OCI-LY7 (cell line): ENCODE measurements around the gene TRABD2B. TPM values are rescaled to one million over a fixed set of nuclear protein-coding genes. Genes with fewer than 3 reads are reported as not detected.

Experiments used
- BruUV-seq: library from RNA; stranded (reverse); fragments of 400-500 nt; replicated peaks from 2 replicates; lab custom pipeline; 2021; lab: Mats Ljungman, UMichigan
- CTCF ChIA-PET: fragments of 300-600 bp; sonication (Branson Sonifier 250); formaldehyde crosslinking; loops from one replicate; lab custom pipeline; 2022; ENCODE audit warnings: antibody characterized with exemption; ENCODE audit not compliant: unreplicated experiment; lab: Charles Lee
- POLR2A ChIA-PET: fragments of 300-600 bp; sonication (Branson Sonifier 250); formaldehyde crosslinking; loops from one replicate; lab custom pipeline; 2022; ENCODE audit warnings: antibody characterized with exemption; lab: Charles Lee
- DNase-seq: peaks from one replicate; pipeline ENCODE4 v3.0.0-alpha.2; 2015; ENCODE audit warnings: low spot score
- H2AFZ ChIP-seq: fragments of 200-600 bp; sonication (generic), shearing (Covaris generic); 2 replicates; pipeline ENCODE4 v1.6.1; 2014; ENCODE audit warnings: mild to moderate bottlenecking, antibody characterized with exemption, low read length, moderate library complexity
- H3K27ac ChIP-seq: fragments of 200-600 bp; sonication (generic); 2 replicates; pipeline ENCODE4 v1.5.1; 2014; ENCODE audit warnings: mixed run types, low read depth, mild to moderate bottlenecking, moderate library complexity, low read length, inconsistent platforms; ENCODE audit not compliant: poor library complexity, severe bottlenecking
- H3K36me3 ChIP-seq: fragments of 200-600 bp; sonication (generic); 2 replicates; pipeline ENCODE4 v1.6.1; 2014; ENCODE audit warnings: mild to moderate bottlenecking, antibody characterized with exemption, low read length, moderate library complexity, mixed read lengths; ENCODE audit not compliant: insufficient read depth
- H3K4me1 ChIP-seq: fragments of 200-600 bp; sonication (generic); 2 replicates; pipeline ENCODE4 v1.5.1; 2014; ENCODE audit warnings: mild to moderate bottlenecking, low read length; ENCODE audit not compliant: insufficient read depth, poor library complexity, severe bottlenecking
- H3K4me2 ChIP-seq: fragments of 200-600 bp; sonication (generic); 2 replicates; pipeline ENCODE4 v1.6.1; 2014; ENCODE audit warnings: mild to moderate bottlenecking, low read length
- H3K4me3 ChIP-seq: fragments of 200-600 bp; sonication (generic); 2 replicates; pipeline ENCODE4 v1.5.1; 2014; ENCODE audit warnings: mild to moderate bottlenecking, low read depth, low read length; ENCODE audit not compliant: poor library complexity, severe bottlenecking
- H3K79me2 ChIP-seq: fragments of 200-600 bp; sonication (generic); 2 replicates; pipeline ENCODE4 v1.6.1; 2016; ENCODE audit warnings: low read depth, mild to moderate bottlenecking, low read length, moderate library complexity, mixed read lengths; ENCODE audit not compliant: insufficient read depth
- H3K9me2 ChIP-seq: fragments of 200-600 bp; sonication (generic); 2 replicates; pipeline ENCODE4 v1.6.1; 2016; ENCODE audit warnings: mild to moderate bottlenecking, low read length, mixed read lengths; ENCODE audit not compliant: insufficient read depth
- H3K9me3 ChIP-seq: fragments of 200-600 bp; sonication (generic); 2 replicates; pipeline ENCODE4 v1.6.1; 2014; ENCODE audit warnings: mild to moderate bottlenecking, mixed run types, low read length, mixed read lengths
- H4K20me1 ChIP-seq: fragments of 200-600 bp; sonication (generic); 2 replicates; pipeline ENCODE4 v1.6.1; 2014; ENCODE audit warnings: mild to moderate bottlenecking, antibody characterized with exemption, low read length, moderate library complexity, mixed read lengths; ENCODE audit not compliant: insufficient read depth
- EZH2phosphoT487 ChIP-seq: fragments of 200-600 bp; sonication (generic); IDR thresholded peaks from 2 replicates; pipeline ENCODE4 v1.6.1; 2018; ENCODE audit warnings: low read depth, borderline replicate concordance, mild to moderate bottlenecking, mixed run types, antibody characterized with exemption, low read length, moderate library complexity, mixed read lengths
- intact Hi-C: fragments of 100-400 bp; cut with micrococcal nuclease; formaldehyde crosslinking; loops from one replicate; pipeline ENCODE4 v1.10.0; 2022; ENCODE audit not compliant: unreplicated experiment
- total RNA-seq, 2 experiments: library from RNA; depleted of rRNA in 1 of 2; stranded (reverse); fragments of >200 nt in 1 of 2; shearing (Covaris generic) in 1 of 2; gene quantifications; 2 replicates each; pipeline ENCODE4 v1.2.3, GENCODE V29; 2014 to 2022
- TF ChIP-seq, protein P1 (sequence below): fragments of 200-600 bp; sonication (generic); conservative IDR thresholded peaks from 2 replicates; pipeline ENCODE4 v1.5.1; 2014; ENCODE audit warnings: mild to moderate bottlenecking, antibody characterized with exemption, low read length, moderate library complexity, mixed read lengths

Gene TRABD2B
- total RNA-seq, 2 experiments from 2014 or later: not detected

DNA sequence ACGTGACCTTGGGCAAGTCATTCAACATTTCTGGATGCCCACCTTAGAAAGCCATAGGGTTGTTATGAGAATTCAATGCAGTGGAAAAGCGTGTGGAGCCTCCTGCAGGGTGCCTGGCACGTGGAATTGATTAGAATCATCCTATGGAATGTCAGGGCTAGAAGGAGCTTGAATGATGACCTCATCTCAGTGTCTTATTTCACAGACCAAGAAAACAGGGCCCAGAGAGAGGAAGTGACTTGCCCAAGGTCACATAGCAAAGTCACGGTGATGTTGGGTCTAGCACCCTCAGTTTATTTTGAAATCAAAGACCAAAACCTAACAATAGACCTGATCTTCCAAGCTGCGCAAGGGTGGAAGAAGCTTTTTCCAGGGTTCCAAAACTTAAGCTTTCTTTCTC lies 6.0 kb downstream of the TRABD2B start:
- intact Hi-C loops: no loop called here
- no peak for TF ChIP-seq EZH2phosphoT487
- TF ChIP-seq, protein P1, sequence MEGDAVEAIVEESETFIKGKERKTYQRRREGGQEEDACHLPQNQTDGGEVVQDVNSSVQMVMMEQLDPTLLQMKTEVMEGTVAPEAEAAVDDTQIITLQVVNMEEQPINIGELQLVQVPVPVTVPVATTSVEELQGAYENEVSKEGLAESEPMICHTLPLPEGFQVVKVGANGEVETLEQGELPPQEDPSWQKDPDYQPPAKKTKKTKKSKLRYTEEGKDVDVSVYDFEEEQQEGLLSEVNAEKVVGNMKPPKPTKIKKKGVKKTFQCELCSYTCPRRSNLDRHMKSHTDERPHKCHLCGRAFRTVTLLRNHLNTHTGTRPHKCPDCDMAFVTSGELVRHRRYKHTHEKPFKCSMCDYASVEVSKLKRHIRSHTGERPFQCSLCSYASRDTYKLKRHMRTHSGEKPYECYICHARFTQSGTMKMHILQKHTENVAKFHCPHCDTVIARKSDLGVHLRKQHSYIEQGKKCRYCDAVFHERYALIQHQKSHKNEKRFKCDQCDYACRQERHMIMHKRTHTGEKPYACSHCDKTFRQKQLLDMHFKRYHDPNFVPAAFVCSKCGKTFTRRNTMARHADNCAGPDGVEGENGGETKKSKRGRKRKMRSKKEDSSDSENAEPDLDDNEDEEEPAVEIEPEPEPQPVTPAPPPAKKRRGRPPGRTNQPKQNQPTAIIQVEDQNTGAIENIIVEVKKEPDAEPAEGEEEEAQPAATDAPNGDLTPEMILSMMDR: no peak
- CTCF ChIA-PET: no interaction called here
- no peak overlapping the region for H3K4me2 ChIP-seq
- POLR2A ChIA-PET: no interaction called here
- no peak overlapping the region for H2AFZ ChIP-seq
- no peaks in the 10 kb centered on the region for H3K9me2 ChIP-seq
- no peaks in the 10 kb centered on the region for H3K79me2 ChIP-seq
- H3K9me3 ChIP-seq: no peaks in the 10 kb centered on the region
- no peak overlapping the region for H3K27ac ChIP-seq
- H4K20me1 ChIP-seq: no peaks in the 10 kb centered on the region; the same call in 1 of the 2 replicates
- no peak for DNase-seq
- no peak overlapping the region for H3K4me3 ChIP-seq
- no peaks in the 10 kb centered on the region for H3K36me3 ChIP-seq
- no TSS peak for BruUV-seq
- H3K4me1 ChIP-seq: no peaks in the 10 kb centered on the region

DNA sequence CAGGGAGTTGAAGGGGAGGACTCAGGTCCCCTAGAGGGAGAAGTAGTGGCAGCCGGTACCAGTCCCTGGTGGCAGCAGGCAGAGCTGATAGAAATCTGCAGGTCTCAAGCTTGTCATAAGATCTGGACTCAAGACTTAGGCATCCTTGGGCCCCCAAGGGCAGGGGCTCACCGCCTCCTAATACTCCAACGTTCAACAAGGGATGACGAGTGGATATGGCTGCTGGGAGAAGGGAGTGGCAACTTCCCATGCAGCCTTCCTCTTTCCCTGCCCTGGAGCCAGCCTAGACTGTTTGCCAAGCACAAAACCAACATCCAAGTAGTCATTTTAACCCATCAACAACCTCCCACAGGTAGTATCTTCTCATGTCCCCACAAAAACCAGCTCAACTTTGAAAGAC lies 6.9 kb downstream of the TRABD2B start:
- no peaks in the 10 kb centered on the region; the same call in 1 of the 2 replicates for H4K20me1 ChIP-seq
- BruUV-seq: no TSS peak
- CTCF ChIA-PET: interaction anchor here (0.6 kb wide), 1 partner anchor 595 kb away, joined by 3 read pairs; no protein-coding TSS in a partner anchor

DNA sequence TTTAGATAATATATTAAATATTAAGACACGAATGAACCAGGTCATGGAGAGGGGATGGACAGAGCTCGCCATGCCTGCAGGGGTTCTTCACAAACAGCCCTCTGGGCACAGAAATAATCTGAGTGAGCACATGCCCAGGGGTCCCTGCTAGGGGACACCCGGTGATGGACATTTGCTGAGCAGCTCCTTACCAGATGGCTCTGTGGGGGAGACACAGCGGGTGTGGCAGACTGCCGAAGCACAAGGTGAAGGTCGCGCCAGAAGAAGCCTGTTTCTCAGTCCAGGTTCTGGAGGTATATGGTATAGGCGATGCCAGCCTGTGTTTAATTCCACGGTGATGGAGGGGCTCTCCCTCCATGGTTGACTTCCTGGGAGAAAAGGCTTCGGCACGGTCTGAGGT lies 9.6 kb downstream of the TRABD2B start:
- Histone ChIP-seq H4K20me1 (no peaks in the 10 kb centered on the region; the same call in 1 of the 2 replicates), H3K4me1 (no peaks in the 10 kb centered on the region), H3K4me3 (no peak overlapping the region), H3K9me3 (no peaks in the 10 kb centered on the region), H3K4me2 (no peak overlapping the region), H2AFZ (no peak overlapping the region), H3K9me2 (no peaks in the 10 kb centered on the region), H3K79me2 (no peaks in the 10 kb centered on the region), H3K27ac (no peak overlapping the region), H3K36me3 (no peaks in the 10 kb centered on the region)
- no peak for DNase-seq
- ChIA-PET POLR2A (no interaction called here), CTCF (no interaction called here)
- intact Hi-C loops: no loop called here
- TF ChIP-seq, protein P1: no peak
- TF ChIP-seq EZH2phosphoT487: no peak
- no TSS peak for BruUV-seq

More for the DNA sequence above, 6.9 kb downstream of the TRABD2B start:
- Histone ChIP-seq H2AFZ (no peak overlapping the region), H3K27ac (no peak overlapping the region), H3K9me2 (no peaks in the 10 kb centered on the region), H3K36me3 (no peaks in the 10 kb centered on the region), H3K4me3 (no peak overlapping the region), H3K9me3 (no peaks in the 10 kb centered on the region), H3K4me2 (no peak overlapping the region), H3K79me2 (no peaks in the 10 kb centered on the region), H3K4me1 (no peaks in the 10 kb centered on the region)
- POLR2A ChIA-PET: no interaction called here
- DNase-seq: no peak
- intact Hi-C loops: no loop called here
- TF ChIP-seq EZH2phosphoT487: no peak
- TF ChIP-seq, protein P1: no peak
